Femur (tissue), 1 donor: Measurements from ENCODE around the gene CXorf65.

Source experiments
- DNase-seq: peaks from one replicate; pipeline ENCODE4 v3.0.0-alpha.2; 2017

The CXorf65 gene

DNA sequence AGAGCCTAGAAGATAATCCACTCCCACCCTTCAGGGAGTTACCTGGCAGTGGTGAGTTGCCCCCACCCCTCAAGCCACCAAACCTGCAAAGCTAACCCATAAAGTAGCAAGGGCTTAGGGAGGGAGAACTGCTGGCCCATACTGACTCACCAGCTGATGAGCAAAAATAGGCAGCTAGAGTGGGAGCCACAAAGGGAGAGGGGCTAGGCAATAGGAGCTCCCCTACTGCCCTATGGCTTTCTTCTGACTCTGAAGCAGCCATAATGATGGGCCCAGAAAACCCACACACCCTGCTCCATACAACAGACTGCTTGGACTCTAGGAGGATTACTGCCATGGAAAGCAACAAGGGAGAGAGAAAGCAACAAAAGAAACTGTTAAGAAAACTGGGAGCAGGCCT, 46.4 kb downstream of the CXorf65 start:
- DNase-seq, result no peak

DNA sequence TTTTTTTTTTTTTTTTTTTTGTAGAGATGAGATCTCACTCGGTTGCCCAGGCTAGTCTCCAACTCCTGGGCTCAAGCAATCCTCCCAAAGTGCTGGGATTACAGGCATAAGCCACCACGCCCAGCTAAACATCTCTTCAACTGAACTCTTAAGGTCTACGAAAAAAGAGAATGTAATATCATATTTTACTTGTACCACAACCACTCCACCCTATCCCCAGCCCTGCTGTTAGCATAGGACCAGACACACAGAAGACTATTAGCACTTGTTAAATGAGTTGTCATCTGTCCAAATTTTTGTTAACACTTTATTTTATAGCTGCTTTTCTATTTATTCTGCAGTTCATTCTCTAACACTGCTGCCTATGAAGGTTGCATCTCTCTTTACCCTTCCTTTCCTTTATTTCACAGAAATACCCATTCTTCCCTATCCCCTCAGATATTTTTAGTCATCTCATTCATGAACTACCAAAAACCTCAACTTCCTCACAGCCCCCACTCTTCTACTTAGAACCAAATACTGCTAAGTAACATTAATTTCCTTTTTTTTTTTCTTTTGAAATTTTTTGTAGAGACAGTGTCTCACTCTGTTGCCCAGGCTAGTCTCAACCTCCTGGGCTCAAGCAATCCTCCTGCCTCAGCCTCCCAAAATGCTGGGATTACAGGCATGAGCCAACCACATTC, 48.6 kb downstream of the CXorf65 start:
- DNase-seq, result no peak

DNA sequence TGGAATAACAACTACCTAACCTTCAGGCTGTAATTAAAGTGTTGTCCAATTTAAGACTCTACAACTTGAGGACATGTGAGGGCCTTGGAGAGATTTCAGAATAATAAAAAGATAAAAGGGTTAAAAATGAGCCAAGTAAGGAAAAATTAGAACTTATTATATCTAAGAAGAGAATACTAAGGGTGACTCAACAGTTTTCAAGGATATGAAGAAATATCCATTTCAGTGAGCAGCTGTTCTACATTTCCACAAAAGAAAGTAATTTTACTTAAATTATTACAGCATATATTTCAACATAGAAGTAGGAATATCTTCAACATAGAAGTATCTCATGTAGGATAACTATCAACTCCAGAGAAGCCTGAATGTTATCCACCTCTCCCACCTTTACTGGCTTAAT, 49.7 kb downstream of the CXorf65 start:
- no peak for DNase-seq
